Upper lobe of right lung (tissue), 1 donor: ENCODE data around the gene COL5A1. TPM values are rescaled to one million over a fixed set of nuclear protein-coding genes. Genes with fewer than 3 reads are reported as not detected.
A peak's percentile ranks its signal among the peaks of the same experiment; 100 is the strongest.

ENCODE experiments used
- ATAC-seq: fragments of 200-7000 bp; cut with Tn5 transposase; one replicate; pipeline ENCODE4 v1.9.1; 2020; ENCODE audit warnings: mild to moderate bottlenecking, moderate library complexity
- DNase-seq: peaks from one replicate; pipeline ENCODE4 v3.0.0-alpha.2; 2020
- H3K27ac ChIP-seq: fragments of 200-600 bp; one replicate; pipeline ENCODE4 v1.8.0; 2022
- H3K27me3 ChIP-seq: fragments of 200-600 bp; one replicate; pipeline ENCODE4 v1.8.0; 2022; ENCODE audit warnings: mild to moderate bottlenecking
- H3K36me3 ChIP-seq: fragments of 200-600 bp; one replicate; pipeline ENCODE4 v1.8.0; 2022
- H3K4me1 ChIP-seq: fragments of 200-600 bp; one replicate; pipeline ENCODE4 v1.8.0; 2022
- H3K4me3 ChIP-seq: fragments of 200-600 bp; one replicate; pipeline ENCODE4 v1.8.0; 2022; ENCODE audit warnings: mild to moderate bottlenecking
- H3K9me3 ChIP-seq: fragments of 200-600 bp; one replicate; pipeline ENCODE4 v1.8.0; 2022
- intact Hi-C: fragments of 100-400 bp; cut with DNase I; formaldehyde crosslinking; loops from one replicate; pipeline ENCODE4 v1.11.0; 2022
- total RNA-seq: library from RNA; stranded (reverse); fragmentation: NEBNext Ultra II Directional; extraction: Animal tissue kit (Norgen Biotek cat#: 25700); gene quantifications from one replicate; pipeline ENCODE4 v1.2.1, GENCODE V29; 2021
- TF ChIP-seq, protein P1 (sequence below): fragments of 200-600 bp; IDR thresholded peaks from one replicate; pipeline ENCODE4 v1.8.0; 2022; ENCODE audit warnings: antibody characterized with exemption
- donor health status: DM: no; HTN: yes; CAD: no; lungs with severe emphysema.

COL5A1 gene
- total RNA-seq, 1 donor from 2014 or later: 37.8 TPM

DNA sequence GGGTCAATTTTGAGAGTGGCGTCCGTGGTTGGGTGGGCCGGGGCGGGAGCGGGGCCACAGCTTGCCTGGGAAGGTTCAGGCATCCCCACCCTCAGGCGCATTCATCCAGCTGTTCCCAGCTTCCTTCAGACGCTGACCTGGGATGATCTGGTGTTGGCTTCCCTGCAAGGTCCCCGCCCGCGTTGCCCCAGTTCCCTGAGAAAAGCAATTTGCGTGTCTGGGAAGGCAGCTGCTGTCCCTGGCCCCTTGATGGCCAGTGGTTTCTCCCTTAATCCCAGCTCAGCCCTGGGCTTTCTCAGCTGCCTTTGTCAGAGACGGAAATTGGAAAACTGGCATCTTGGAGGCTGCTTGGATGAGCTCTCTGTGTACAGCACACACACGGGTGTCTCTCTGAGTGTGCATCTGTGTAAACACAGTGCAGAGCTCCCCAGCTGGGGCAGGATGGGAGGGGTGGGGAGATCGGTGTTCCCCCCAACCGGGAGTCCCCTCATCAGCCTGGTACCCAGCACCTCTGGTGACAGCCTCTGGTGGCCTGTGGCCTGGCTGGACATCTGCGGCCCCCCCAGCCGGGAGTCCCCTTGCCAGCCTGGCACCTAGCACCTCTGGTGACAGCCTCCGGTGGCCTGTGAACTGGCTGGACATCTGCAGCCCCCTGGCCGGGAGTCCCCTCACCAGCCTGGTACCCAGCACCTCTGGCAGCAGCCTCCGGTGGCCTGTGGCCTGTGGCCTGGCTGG is 94.0 kb downstream of the COL5A1 start:
- DNase-seq (no peak), ATAC-seq (peak; percentile 13)
- no peaks in the 10 kb centered on the region for H3K36me3 ChIP-seq
- no peaks in the 10 kb centered on the region for H3K27me3 ChIP-seq
- peaks cover 14% of the 10 kb centered on the region for H3K4me1 ChIP-seq
- no peaks in the 10 kb centered on the region for H3K9me3 ChIP-seq
- intact Hi-C loops: no loop called here
- no peak overlapping the region for H3K4me3 ChIP-seq
- TF ChIP-seq, protein P1, sequence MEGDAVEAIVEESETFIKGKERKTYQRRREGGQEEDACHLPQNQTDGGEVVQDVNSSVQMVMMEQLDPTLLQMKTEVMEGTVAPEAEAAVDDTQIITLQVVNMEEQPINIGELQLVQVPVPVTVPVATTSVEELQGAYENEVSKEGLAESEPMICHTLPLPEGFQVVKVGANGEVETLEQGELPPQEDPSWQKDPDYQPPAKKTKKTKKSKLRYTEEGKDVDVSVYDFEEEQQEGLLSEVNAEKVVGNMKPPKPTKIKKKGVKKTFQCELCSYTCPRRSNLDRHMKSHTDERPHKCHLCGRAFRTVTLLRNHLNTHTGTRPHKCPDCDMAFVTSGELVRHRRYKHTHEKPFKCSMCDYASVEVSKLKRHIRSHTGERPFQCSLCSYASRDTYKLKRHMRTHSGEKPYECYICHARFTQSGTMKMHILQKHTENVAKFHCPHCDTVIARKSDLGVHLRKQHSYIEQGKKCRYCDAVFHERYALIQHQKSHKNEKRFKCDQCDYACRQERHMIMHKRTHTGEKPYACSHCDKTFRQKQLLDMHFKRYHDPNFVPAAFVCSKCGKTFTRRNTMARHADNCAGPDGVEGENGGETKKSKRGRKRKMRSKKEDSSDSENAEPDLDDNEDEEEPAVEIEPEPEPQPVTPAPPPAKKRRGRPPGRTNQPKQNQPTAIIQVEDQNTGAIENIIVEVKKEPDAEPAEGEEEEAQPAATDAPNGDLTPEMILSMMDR: no peak
- H3K27ac ChIP-seq: peak overlapping the region; percentile 36

DNA sequence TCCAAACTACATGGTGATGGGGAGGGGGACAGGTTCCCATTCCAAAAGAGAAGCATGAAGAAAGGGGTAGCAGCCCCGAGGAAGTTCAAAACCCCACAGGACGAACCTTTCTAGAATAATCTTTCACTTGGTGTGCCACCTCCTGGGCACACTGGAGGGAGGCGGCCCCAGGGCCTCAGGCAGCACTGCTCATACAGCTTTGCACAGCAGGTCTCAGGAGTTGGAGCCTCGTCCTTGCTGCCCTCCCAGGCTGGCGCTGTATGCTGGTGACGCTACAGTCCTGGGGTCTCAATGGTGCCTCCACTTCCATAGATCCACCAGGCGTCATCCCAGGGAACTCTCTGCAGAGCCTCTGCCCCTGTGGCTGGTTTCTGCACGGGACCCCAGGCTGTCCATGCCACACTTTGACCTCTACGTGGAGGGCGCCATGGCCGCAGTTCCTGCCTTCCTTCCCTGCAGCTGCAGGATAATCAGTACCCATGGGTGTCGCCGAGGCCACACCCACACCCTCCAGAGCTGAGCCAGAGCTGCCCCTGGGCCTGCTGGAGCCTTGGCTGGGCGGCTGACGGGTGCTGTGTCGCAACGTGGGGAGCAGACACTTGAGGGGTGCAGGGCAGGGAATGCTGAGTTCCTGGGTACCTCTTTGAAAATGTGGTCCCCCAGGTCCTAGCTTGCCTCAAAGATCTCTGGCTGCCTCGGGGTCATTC is 95.3 kb downstream of the COL5A1 start:
- TF ChIP-seq, protein P1: no peak
- Histone ChIP-seq H3K27me3 (no peaks in the 10 kb centered on the region), H3K4me1 (peaks cover 14% of the 10 kb centered on the region), H3K27ac (no peak overlapping the region), H3K36me3 (no peaks in the 10 kb centered on the region), H3K4me3 (no peak overlapping the region), H3K9me3 (no peaks in the 10 kb centered on the region)
- DNase-seq (no peak), ATAC-seq (no peak)
- intact Hi-C loops: no loop called here

DNA sequence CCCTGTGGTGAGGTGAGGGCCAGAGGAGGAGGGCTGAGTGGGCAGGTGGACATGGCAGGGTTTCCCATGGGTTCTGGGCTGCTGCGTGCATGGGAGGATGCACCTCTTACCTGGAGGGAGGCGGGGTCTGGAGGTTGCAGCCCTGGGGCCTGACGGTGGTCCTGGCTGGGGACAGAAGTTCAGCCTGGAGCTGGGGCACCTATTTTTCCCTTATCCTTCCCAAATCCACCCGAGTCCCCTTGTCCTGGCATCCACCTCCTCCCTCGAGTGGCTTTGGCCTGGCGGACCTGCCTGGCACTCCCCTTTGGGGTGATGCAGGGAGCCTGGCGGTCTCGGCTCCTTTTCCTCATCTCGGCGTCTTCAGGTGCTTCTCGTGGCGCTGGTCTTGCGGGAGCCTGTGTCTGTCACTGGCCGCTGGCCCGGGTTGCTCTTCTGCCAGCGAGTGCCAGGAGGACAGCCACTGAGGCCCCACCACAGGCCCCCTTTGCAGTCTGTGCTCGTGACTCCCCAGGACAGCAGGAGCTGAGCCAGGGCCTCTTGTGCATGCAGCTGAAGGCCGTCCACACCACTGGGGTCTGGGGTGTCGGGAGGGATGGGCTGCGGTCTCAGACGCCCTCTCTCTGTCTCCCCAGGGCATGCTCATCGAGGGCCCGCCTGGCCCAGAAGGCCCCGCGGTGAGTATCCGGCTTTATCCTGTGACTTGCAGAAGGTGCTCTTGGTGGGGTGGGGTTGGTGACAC is 96.4 kb downstream of the COL5A1 start:
- intact Hi-C loops: no loop called here
- Histone ChIP-seq H3K27ac (no peak overlapping the region), H3K9me3 (no peaks in the 10 kb centered on the region), H3K4me3 (no peak overlapping the region), H3K4me1 (peaks cover 11% of the 10 kb centered on the region), H3K36me3 (no peaks in the 10 kb centered on the region), H3K27me3 (no peaks in the 10 kb centered on the region)
- ATAC-seq: no peak
- no peak for DNase-seq
- TF ChIP-seq, protein P1: no peak

DNA sequence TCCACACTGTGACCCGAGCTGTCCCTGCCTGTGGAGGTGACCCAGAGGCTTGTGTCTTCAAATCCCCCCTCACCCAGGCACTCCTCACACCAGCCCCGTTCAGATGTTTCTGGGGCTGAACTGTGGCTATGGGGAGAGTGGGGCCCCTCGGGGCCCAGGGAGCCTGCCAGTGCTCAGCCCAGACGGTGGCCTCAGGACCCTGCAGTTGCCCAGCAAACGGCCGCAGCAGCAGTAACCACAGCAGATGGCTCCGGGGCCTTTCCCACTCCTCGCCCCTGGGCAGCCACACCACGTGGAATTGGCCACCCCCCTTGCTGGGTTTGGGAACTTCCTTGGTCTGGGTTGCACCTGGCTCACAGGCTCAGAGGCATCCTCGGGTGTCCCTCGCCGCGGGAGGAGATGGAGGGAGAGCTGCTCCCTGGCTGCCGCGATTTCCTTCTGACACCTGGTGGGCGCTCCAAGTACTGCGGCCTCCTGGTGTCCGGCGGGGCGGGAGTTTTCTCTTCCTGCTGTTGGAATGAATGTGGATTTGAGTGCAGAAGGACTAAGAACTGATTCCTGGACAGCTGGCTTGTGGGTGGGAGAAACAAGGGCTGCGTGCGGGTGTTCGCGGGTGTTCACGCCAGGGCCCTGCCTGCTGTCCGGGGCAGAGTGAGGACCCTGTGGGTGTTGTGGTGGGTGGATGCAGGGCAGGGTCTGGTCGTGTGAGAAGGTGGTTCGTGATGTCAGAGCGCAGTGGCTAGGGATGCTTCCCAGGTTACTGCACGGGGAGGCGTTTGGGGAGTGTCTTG is 97.5 kb downstream of the COL5A1 start:
- ATAC-seq (peak; percentile 72), DNase-seq (peak; percentile 79)
- peaks cover 4% of the 10 kb centered on the region for H3K4me1 ChIP-seq
- H3K27me3 ChIP-seq: no peaks in the 10 kb centered on the region
- no peaks in the 10 kb centered on the region for H3K36me3 ChIP-seq
- no peak overlapping the region for H3K27ac ChIP-seq
- no peaks in the 10 kb centered on the region for H3K9me3 ChIP-seq
- TF ChIP-seq, protein P1: peak; percentile 84
- intact Hi-C loops: no loop called here
- no peak overlapping the region for H3K4me3 ChIP-seq

DNA sequence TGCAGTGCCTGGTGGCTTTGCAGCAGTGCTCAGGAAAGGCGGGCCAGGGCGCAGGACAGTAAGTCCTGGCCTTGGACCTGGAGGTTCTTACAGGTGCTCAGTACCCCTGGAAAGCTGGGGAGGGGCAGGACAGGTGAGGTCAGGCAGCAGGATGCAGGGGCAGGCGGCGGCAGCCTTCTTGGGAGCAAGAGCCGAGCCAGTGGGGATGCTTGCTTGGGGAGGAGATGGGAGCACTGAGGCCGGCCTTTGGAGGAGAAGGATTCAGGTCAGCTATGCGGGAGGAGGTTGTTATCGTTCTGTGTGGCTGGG is 98.0 kb downstream of the COL5A1 start:
- intact Hi-C loops: no loop called here

More for the DNA sequence above, 98.0 kb downstream of the COL5A1 start:
- ATAC-seq (no peak), DNase-seq (no peak)
- Histone ChIP-seq H3K27ac (no peak overlapping the region), H3K9me3 (no peaks in the 10 kb centered on the region), H3K4me1 (no peaks in the 10 kb centered on the region), H3K36me3 (no peaks in the 10 kb centered on the region), H3K27me3 (no peaks in the 10 kb centered on the region), H3K4me3 (no peak overlapping the region)
- TF ChIP-seq, protein P1: no peak
